GM12878 (cell line): Measurements from ENCODE around the gene EPHA2. TPM values are rescaled to one million over a fixed set of nuclear protein-coding genes. Genes with fewer than 3 reads are reported as not detected.

Experiments used
- ATAC-seq: fragments of 200-7000 bp; cut with Tn5 transposase; 3 replicates; pipeline ENCODE4 v1.9.1; 2020; ENCODE audit warnings: mild to moderate bottlenecking, moderate library complexity
- BruUV-seq: library from RNA; stranded (reverse); fragments of 400-500 nt; replicated peaks from 2 replicates; lab custom pipeline; 2021; lab: Mats Ljungman, UMichigan
- CTCF ChIA-PET: fragments of 300-600 bp; sonication (Branson Sonifier 250); formaldehyde crosslinking; extraction: SDS; loops from one replicate; lab custom pipeline; 2021; ENCODE audit warnings: inconsistent platforms; lab: Yijun Ruan, JAX
- POLR2A ChIA-PET: fragments of 350-600 bp; formaldehyde crosslinking; extraction: SDS; loops from one replicate; lab custom pipeline; 2021; ENCODE audit warnings: inconsistent platforms; lab: Charles Lee
- RAD21 ChIA-PET: fragments of 300-600 bp; sonication (Branson Sonifier 250); formaldehyde crosslinking; loops from one replicate; lab custom pipeline; 2023; ENCODE audit warnings: antibody characterized with exemption; ENCODE audit not compliant: unreplicated experiment; lab: Charles Lee
- SMC1A ChIA-PET: fragments of 300-600 bp; sonication (Branson Sonifier 250); formaldehyde crosslinking; loops from one replicate; lab custom pipeline; 2023; ENCODE audit not compliant: unreplicated experiment, uncharacterized antibody; lab: Charles Lee
- DNase-seq: peaks from one replicate; pipeline ENCODE4 v3.0.0-alpha.2; 2011; ENCODE audit warnings: low read depth, low spot score
- FAIRE-seq: peaks from 3 replicates; lab custom pipeline; 2011; peaks lifted over from hg19 to GRCh38; lab: Jason Lieb, UNC
- H2AFZ ChIP-seq: 2 replicates; pipeline ENCODE4 v1.6.0; 2011; ENCODE audit warnings: low read depth, low read length, control low read depth; ENCODE audit not compliant: control insufficient read depth
- H3K27ac ChIP-seq: 2 replicates; pipeline ENCODE4 v1.5.1; 2011; ENCODE audit warnings: control low read depth; ENCODE audit not compliant: control insufficient read depth, insufficient read depth
- H3K27me3 ChIP-seq, 2 experiments: replicated peaks in 1 of 2; 2 replicates each; pipeline versions ENCODE4 v1.6.0 to v1.6.1; 2011; ENCODE audit warnings: low read length in 1 of 2; ENCODE audit not compliant: control insufficient read depth in 2 of 2, insufficient read depth in 2 of 2
- H3K36me3 ChIP-seq, 2 experiments: 2 replicates each; pipeline ENCODE4 v1.5.1; 2011; ENCODE audit warnings: low read length in 1 of 2; ENCODE audit not compliant: control insufficient read depth in 2 of 2, insufficient read depth in 2 of 2
- H3K4me1 ChIP-seq: 2 replicates; pipeline ENCODE4 v1.6.1; 2011; ENCODE audit warnings: mild to moderate bottlenecking, low read length, moderate library complexity, mixed read lengths; ENCODE audit not compliant: control insufficient read depth, insufficient read depth
- H3K4me2 ChIP-seq: 2 replicates; pipeline ENCODE4 v1.6.0; 2011; ENCODE audit warnings: control low read depth; ENCODE audit not compliant: control insufficient read depth, insufficient read depth
- H3K4me3 ChIP-seq: fragments of 200-600 bp; sonication (generic); 2 replicates; pipeline ENCODE4 v1.5.1; 2016
- H3K79me2 ChIP-seq: 2 replicates; pipeline ENCODE4 v1.6.0; 2011; ENCODE audit warnings: low read length; ENCODE audit not compliant: control insufficient read depth, insufficient read depth
- H3K9ac ChIP-seq: 2 replicates; pipeline ENCODE4 v1.8.0; 2011; ENCODE audit warnings: low read length, control low read depth, mixed read lengths; ENCODE audit not compliant: control insufficient read depth, insufficient read depth
- H3K9me3 ChIP-seq: replicated peaks from 3 replicates; pipeline ENCODE4 v1.5.1; 2011; ENCODE audit warnings: mild to moderate bottlenecking, low read length; ENCODE audit not compliant: control insufficient read depth, insufficient read depth
- H4K20me1 ChIP-seq: 2 replicates; pipeline ENCODE4 v1.6.0; 2011; ENCODE audit not compliant: control insufficient read depth, insufficient read depth
- ATF3 ChIP-seq: IDR thresholded peaks from 2 replicates; pipeline ENCODE4 v1.6.1; 2011; ENCODE audit warnings: low read depth, mild to moderate bottlenecking, low read length, moderate library complexity, borderline replicate concordance; ENCODE audit errors: extremely low read depth
- BMI1 ChIP-seq: fragments of 450-650 bp; IDR thresholded peaks from 2 replicates; pipeline ENCODE4 v1.6.1; 2016; ENCODE audit warnings: mild to moderate bottlenecking, moderate library complexity, borderline replicate concordance
- CBX5 ChIP-seq: sonication (generic); IDR thresholded peaks from 2 replicates; pipeline ENCODE4 v1.6.1; 2016; ENCODE audit warnings: low read depth, moderate library complexity, mild to moderate bottlenecking, inconsistent platforms
- CHD4 ChIP-seq: fragments of 200-600 bp; sonication (generic); IDR thresholded peaks from 2 replicates; pipeline ENCODE4 v1.6.1; 2016; ENCODE audit warnings: mild to moderate bottlenecking
- CTCF ChIP-seq, 3 experiments: IDR thresholded peaks in 2 of 3; conservative IDR thresholded peaks in 1 of 3; 2 replicates each; pipeline ENCODE4 v1.5.1; 2011; ENCODE audit warnings: low read depth in 3 of 3, low read length in 3 of 3, mild to moderate bottlenecking in 3 of 3, control low read depth in 2 of 3, moderate library complexity in 2 of 3, inconsistent platforms in 1 of 3, mixed read lengths in 1 of 3; ENCODE audit not compliant: control insufficient read depth in 2 of 3, insufficient read depth in 1 of 3; ENCODE audit errors: extremely low read depth in 1 of 3
- E2F4 ChIP-seq: IDR thresholded peaks from 2 replicates; pipeline ENCODE4 v1.6.1; 2012; ENCODE audit warnings: low read depth, low read length, improper control_type of control experiment
- HDAC2 ChIP-seq: fragments of 200-600 bp; sonication (generic); IDR thresholded peaks from 2 replicates; pipeline ENCODE4 v1.6.1; 2017
- KAT2A ChIP-seq: conservative IDR thresholded peaks from 2 replicates; pipeline ENCODE4 v1.6.1; 2011; ENCODE audit warnings: low read depth, low read length; ENCODE audit not compliant: control insufficient read depth
- NFIC ChIP-seq: IDR thresholded peaks from 2 replicates; pipeline ENCODE4 v1.6.1; 2012; ENCODE audit warnings: low read depth, mild to moderate bottlenecking, inconsistent platforms, low read length, moderate library complexity
- PML ChIP-seq: IDR thresholded peaks from 2 replicates; pipeline ENCODE4 v1.6.1; 2012; ENCODE audit warnings: low read length, inconsistent platforms
- POLR2A ChIP-seq: IDR thresholded peaks from 2 replicates; pipeline ENCODE4 v1.6.1; 2011; ENCODE audit warnings: low read depth, mild to moderate bottlenecking, low read length
- POLR2AphosphoS2 ChIP-seq: IDR thresholded peaks from 2 replicates; pipeline ENCODE4 v1.6.1; 2011; ENCODE audit warnings: low read depth, mild to moderate bottlenecking, low read length, improper control_type of control experiment, moderate library complexity
- RB1 ChIP-seq: fragments of 450-650 bp; formaldehyde crosslinking; IDR thresholded peaks from 2 replicates; pipeline ENCODE4 v1.6.1; 2017; ENCODE audit warnings: mild to moderate bottlenecking, borderline replicate concordance
- RBBP5 ChIP-seq: fragments of 200-600 bp; sonication (generic); conservative IDR thresholded peaks from 2 replicates; pipeline ENCODE4 v1.6.1; 2016
- SIN3A ChIP-seq: IDR thresholded peaks from 2 replicates; pipeline ENCODE4 v1.6.1; 2012; ENCODE audit warnings: low read depth, low read length, improper control_type of control experiment
- SMC3 ChIP-seq: IDR thresholded peaks from 2 replicates; pipeline ENCODE4 v1.6.1; 2011; ENCODE audit warnings: low read length, improper control_type of control experiment, borderline replicate concordance
- SRF ChIP-seq, 2 experiments: IDR thresholded peaks; 2 replicates each; pipeline ENCODE4 v1.6.1; 2011; ENCODE audit warnings: low read depth in 2 of 2, low read length in 2 of 2, mild to moderate bottlenecking in 1 of 2, moderate library complexity in 1 of 2
- TCF3 ChIP-seq: IDR thresholded peaks from 2 replicates; pipeline ENCODE4 v1.6.1; 2012; ENCODE audit warnings: low read depth, mild to moderate bottlenecking, low read length, borderline replicate concordance; ENCODE audit not compliant: insufficient read depth
- ZNF24 ChIP-seq: fragments of 450-650 bp; IDR thresholded peaks from 2 replicates; pipeline ENCODE4 v1.6.1; 2017; ENCODE audit warnings: antibody characterized with exemption, mild to moderate bottlenecking
- WGBS: methylation state at CpG from one replicate; pipeline ENCODE4 v1.1.6; 2016; ENCODE audit warnings: low lambda C conversion rate; ENCODE audit not compliant: insufficient replicate concordance, insufficient coverage; ENCODE audit errors: missing lambda C conversion rate; 5-methylcytosine and 5-hydroxymethylcytosine counted together
- in situ Hi-C: fragments of 300-500 bp; cut with MboI; formaldehyde crosslinking; loops from 9 replicates; pipeline ENCODE4 v1.14.3; 2018; ENCODE audit warnings: mixed read lengths
- intact Hi-C: fragments of 100-400 bp; cut with micrococcal nuclease; formaldehyde crosslinking; loops from one replicate; pipeline ENCODE4 v1.14.2; 2022; ENCODE audit not compliant: unreplicated experiment
- polyA plus RNA-seq, 11 experiments: library from polyadenylated mRNA; depleted of rRNA in 4 of 11; unstranded in 6 of 11; stranded (reverse) in 5 of 11; fragments of >200 nt; fragmentation: Nextera tagmentation in 4 of 11; fragmentation: Illumina TruSeq in 1 of 11; extraction: Ambion mirVana in 4 of 11; extraction: Trizol in 1 of 11; gene quantifications; 1 replicate in 1 of 11; 2 replicates in 10 of 11; pipeline versions ENCODE4 v1.2.1 to v1.2.3, GENCODE V29; 2011 to 2016; ENCODE audit warnings: inconsistent platforms in 2 of 11, missing spikeins in 2 of 11, low read depth in 1 of 11
- total RNA-seq, 4 experiments: library from RNA; depleted of rRNA in 3 of 4; stranded (reverse); fragments of >200 nt in 3 of 4; fragmentation: Illumina TruSeq in 1 of 4; extraction: Trizol in 1 of 4; gene quantifications; 2 replicates each; pipeline versions ENCODE4 v1.2.1 to v1.2.3, GENCODE V29; 2013 to 2021

Gene EPHA2
- total and polyA plus RNA-seq, 10 of the 15 experiments (the other 5 are each of a cell fraction or from before 2014, with no cell fraction given) = 0.04 to 0.51 (median 0.23) TPM; not detected in 2

GRCh38 chr1:16131636-16132324 lies 24.1 kb downstream of the EPHA2 start:
- Histone ChIP-seq H3K9ac (no peak overlapping the region), H3K4me2 (no peak overlapping the region), H3K79me2 (no peaks in the 10 kb centered on the region), H3K4me3 (no peak overlapping the region), H3K36me3 (no peaks in the 10 kb centered on the region), H3K9me3 (no peaks in the 10 kb centered on the region), H2AFZ (no peak overlapping the region), H4K20me1 (no peaks in the 10 kb centered on the region), H3K27me3 (no peaks in the 10 kb centered on the region), H3K4me1 (no peaks in the 10 kb centered on the region), H3K27ac (no peak overlapping the region)
- ChIA-PET SMC1A (no interaction called here), POLR2A (no interaction called here), CTCF (no interaction called here), RAD21 (no interaction called here)
- ATAC-seq = no peak
- intact Hi-C loops (no loop called here), in situ Hi-C loops (no loop called here)
- BruUV-seq = no TSS peak
- no peak for FAIRE-seq
- no peak for TF ChIP-seq PML
- TF ChIP-seq POLR2AphosphoS2 = no peak
- TF ChIP-seq CBX5 = no peak
- TF ChIP-seq NFIC = no peak
- TF ChIP-seq KAT2A = no peak
- no peak for TF ChIP-seq TCF3
- no peak for TF ChIP-seq RB1
- no peak for TF ChIP-seq CTCF (IDR thresholded peaks at IDR 0.05 in 2 of 3, conservative IDR thresholded peaks at IDR 0.05 in 1 of 3; ENCODE audit: control insufficient read depth in 2 of 3, extremely low read depth in 1 of 3, insufficient read depth in 1 of 3, low read depth in 3 of 3, low read length in 3 of 3)
- TF ChIP-seq ZNF24 = no peak
- no peak for TF ChIP-seq SMC3
- no peak for TF ChIP-seq SIN3A
- TF ChIP-seq RBBP5 = no peak
- TF ChIP-seq POLR2A = no peak
- no peak for TF ChIP-seq BMI1
- no peak for TF ChIP-seq CHD4
- TF ChIP-seq ATF3 = no peak
- no peak for TF ChIP-seq SRF (IDR thresholded peaks at IDR 0.05; ENCODE audit: low read depth in 2 of 2, low read length in 2 of 2)
- TF ChIP-seq E2F4 = no peak
- no peak for TF ChIP-seq HDAC2
- no peak for DNase-seq
- WGBS = 52% methylated on average over 25 of the region's 28 CpGs
